Suprapubic skin (tissue), 4 donors: ENCODE results near the gene SPRR2A.

Experiments used
- POLR2A ChIP-seq, 2 donors: fragments of 450-650 bp; IDR thresholded peaks; one replicate each; pipeline ENCODE4 v1.6.1; 2017; ENCODE audit warnings: antibody characterized with exemption in 2 of 2, mild to moderate bottlenecking in 2 of 2, moderate library complexity in 2 of 2
- POLR2AphosphoS5 ChIP-seq, 3 donors: sonication (generic); formaldehyde crosslinking; IDR thresholded peaks; one replicate each; pipeline ENCODE4 v1.6.1; 2017; ENCODE audit warnings: antibody characterized with exemption in 3 of 3
- TF ChIP-seq, protein P1 (sequence below), 2 donors: fragments of 200-600 bp in 1 of 2; fragments of 450-650 bp in 1 of 2; sonication (generic) in 1 of 2; IDR thresholded peaks; one replicate each; pipeline ENCODE4 v1.5.1; 2016 to 2019; ENCODE audit warnings: antibody characterized with exemption in 2 of 2, mild to moderate bottlenecking in 1 of 2, moderate library complexity in 1 of 2

DNA sequence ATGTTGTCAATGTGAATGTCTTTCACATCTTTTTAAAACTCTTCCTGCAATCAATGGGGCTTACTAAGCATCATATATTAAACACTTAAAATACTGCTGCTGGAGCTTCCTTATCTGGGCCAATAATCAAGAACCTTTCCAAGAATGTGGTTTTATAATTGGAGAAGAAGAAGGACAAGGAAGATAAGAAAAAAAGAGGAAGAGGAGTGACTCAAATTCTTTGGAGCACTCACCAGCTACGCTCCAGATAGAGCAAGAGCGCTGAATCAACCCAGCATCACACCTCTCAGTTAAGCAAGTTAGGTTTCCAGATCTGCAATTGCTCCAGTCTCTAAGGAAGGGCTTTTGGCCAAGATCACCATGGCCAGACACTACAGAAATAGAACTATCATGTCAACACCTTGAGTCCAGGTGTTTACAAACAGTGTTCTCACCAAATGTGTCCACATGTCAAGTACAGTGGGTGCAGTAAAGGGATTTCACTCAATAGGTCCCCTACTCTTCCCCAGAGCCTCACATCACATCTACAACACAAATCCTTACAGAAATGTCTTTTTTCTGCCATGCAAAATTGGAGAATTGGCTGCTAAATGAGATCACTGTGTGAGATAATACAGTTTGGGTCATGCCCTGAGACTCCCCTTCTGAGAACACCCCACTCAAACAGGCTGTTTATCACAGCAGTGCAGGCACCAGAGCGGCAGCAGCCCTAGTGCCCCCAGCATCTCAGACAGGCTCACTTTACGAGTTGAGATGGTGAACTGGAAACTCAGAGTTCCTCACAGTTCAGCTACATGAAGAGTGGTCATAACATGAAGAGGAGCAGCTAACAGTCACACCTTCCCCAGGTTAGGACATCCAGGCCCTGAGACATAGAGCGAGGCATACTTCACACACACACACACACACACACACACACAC, 15.8 kb upstream of the SPRR2A start:
- TF ChIP-seq, protein P1, sequence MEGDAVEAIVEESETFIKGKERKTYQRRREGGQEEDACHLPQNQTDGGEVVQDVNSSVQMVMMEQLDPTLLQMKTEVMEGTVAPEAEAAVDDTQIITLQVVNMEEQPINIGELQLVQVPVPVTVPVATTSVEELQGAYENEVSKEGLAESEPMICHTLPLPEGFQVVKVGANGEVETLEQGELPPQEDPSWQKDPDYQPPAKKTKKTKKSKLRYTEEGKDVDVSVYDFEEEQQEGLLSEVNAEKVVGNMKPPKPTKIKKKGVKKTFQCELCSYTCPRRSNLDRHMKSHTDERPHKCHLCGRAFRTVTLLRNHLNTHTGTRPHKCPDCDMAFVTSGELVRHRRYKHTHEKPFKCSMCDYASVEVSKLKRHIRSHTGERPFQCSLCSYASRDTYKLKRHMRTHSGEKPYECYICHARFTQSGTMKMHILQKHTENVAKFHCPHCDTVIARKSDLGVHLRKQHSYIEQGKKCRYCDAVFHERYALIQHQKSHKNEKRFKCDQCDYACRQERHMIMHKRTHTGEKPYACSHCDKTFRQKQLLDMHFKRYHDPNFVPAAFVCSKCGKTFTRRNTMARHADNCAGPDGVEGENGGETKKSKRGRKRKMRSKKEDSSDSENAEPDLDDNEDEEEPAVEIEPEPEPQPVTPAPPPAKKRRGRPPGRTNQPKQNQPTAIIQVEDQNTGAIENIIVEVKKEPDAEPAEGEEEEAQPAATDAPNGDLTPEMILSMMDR (IDR thresholded peaks at IDR 0.05) = no peak
- no peak for TF ChIP-seq POLR2A (IDR thresholded peaks at IDR 0.05)
- no peak for TF ChIP-seq POLR2AphosphoS5 (IDR thresholded peaks at IDR 0.05)
